22Rv1 (cell line): ENCODE results near the gene ABHD10.

Source experiments
- H3K27ac ChIP-seq: fragments of 450-650 bp; 2 replicates; pipeline ENCODE4 v1.5.1; 2017
- CTCF ChIP-seq: fragments of 450-650 bp; IDR thresholded peaks from 2 replicates; pipeline ENCODE4 v1.5.1; 2017; ENCODE audit warnings: mild to moderate bottlenecking
- ZFX ChIP-seq: fragments of 450-650 bp; IDR thresholded peaks from 2 replicates; pipeline ENCODE4 v1.6.1; 2017; ENCODE audit warnings: antibody characterized with exemption, borderline replicate concordance

ABHD10 gene

GRCh38 chr3:111963424-111963823 lies 15.4 kb upstream of the ABHD10 start:
- H3K27ac ChIP-seq = no peak overlapping the region

GRCh38 chr3:111965484-111965883 lies 13.3 kb upstream of the ABHD10 start:
- no peak overlapping the region for H3K27ac ChIP-seq
- TF ChIP-seq CTCF (no peak), ZFX (no peak)

More at GRCh38 chr3:111963424-111963823, 15.4 kb upstream of the ABHD10 start:
- TF ChIP-seq CTCF = no peak
- no peak for TF ChIP-seq ZFX

GRCh38 chr3:111967068-111967467 lies 11.8 kb upstream of the ABHD10 start:
- H3K27ac ChIP-seq = no peak overlapping the region
- no peak for TF ChIP-seq ZFX
- TF ChIP-seq CTCF = no peak

GRCh38 chr3:111967651-111968274 lies 11.1 kb upstream of the ABHD10 start:
- no peak for TF ChIP-seq ZFX
- TF ChIP-seq CTCF = peak; percentile 88
- no peak overlapping the region for H3K27ac ChIP-seq

GRCh38 chr3:111968319-111969054 lies 10.3 kb upstream of the ABHD10 start:
- no peak for TF ChIP-seq ZFX
- TF ChIP-seq CTCF = no peak
- H3K27ac ChIP-seq = no peak overlapping the region

GRCh38 chr3:111970376-111970775 lies 8.4 kb upstream of the ABHD10 start:
- TF ChIP-seq CTCF (no peak), ZFX (no peak)
- no peak overlapping the region for H3K27ac ChIP-seq

- no peak overlapping the region for H3K27ac ChIP-seq
- no peak for TF ChIP-seq ZFX
- TF ChIP-seq CTCF = no peak
These were observed 7.2 kb upstream of the ABHD10 start for GRCh38 chr3:111971533-111972130.
